HG03060 (cell line): ENCODE data around the gene C9orf85.
A peak's percentile ranks its signal among the peaks of the same experiment; 100 is the strongest.

Experiments
- ATAC-seq: cut with Tn5 transposase; IDR thresholded peaks from one replicate; pipeline ENCODE4 v1.9.1; 2021; ENCODE audit warnings: low read depth, moderate number of reproducible peaks; ENCODE audit not compliant: unreplicated experiment

C9orf85 gene

DNA sequence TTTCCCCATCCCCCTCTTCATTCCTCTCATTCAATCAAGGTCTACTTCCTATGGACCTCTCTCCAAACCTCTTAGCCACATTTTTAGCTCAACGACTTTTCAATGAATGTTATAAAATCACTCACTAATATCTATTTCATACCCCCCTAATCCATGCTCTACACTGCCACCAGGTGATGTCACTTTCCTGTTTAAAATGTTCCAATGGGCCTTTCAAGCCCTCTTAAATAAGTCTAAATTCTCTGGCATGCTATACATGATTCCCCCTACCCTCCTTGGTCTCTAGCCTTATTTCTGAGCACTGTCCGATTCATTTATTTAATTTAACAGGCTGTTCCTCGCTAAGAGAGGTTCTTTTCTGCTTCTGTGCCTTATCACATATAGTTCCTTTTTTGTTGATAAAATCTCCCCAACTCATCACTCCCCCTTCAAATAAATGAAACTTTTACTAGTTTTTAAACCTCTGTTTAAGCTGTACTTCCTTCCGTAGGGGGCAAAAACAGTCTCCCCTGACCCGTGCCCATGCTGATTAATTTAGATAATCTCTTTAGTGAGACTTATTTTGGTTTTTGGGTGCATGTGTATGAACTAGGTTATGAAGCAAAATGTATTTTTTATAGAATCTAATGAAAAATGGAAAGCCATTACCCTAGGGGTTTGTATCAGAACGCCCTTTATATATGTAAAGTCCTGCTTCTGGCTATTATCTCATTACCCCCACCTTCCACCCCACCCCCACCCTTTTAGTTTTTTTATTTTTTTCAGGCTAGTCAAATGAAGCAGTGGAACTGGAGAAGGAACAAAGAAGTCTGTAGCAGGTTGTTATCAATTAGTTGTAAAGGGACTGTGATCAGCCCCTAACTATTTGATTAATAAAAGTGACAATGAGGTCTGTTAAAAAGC lies 9.5 kb upstream of the C9orf85 start:
- no peak for ATAC-seq

GRCh38 chr9:71904076-71904475 lies 7.4 kb upstream of the C9orf85 start:
- ATAC-seq, result no peak

DNA sequence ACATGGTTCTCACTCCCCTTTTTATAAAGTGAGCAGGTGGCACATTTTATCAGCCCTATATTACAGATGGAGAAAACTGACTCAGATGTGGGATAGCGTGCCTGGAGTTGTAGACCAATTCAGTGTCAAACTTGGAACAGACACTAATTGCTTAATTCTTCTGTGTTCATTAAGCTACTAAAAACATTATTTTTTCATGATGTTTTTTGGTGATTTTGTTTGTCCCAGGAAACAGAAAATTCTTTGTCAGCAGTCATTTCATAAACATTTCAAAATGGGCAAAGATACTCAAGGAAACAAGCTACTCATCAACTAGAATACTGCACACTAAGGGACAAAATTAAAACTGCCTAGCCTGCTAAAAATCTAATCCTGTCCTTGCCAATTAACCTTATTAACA lies 2.6 kb upstream of the C9orf85 start:
- no peak for ATAC-seq

- no peak for ATAC-seq
Observed at GRCh38 chr9:71909887-71910649, 1.4 kb upstream of the C9orf85 start.

DNA sequence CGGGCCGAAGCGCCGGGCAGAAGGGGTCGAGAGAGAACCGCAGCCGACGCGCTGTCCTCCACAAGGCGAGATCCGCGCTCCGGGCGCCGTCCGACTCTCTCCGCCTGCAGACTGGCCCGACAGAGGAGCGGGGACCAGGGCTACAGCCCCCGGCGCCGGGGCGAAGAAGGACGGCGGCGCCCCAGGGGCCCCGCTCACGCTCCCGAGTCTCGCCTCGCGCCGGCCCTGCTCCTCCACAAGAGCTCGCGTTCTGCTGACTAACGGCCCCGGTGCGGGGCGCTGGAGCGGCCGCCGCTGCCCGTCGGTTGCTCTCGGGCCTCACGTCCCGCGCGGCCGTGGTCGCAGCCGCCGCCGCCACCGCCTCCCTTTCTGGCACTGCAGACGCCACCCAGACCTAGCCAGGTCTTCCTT lies 784 bp upstream of the C9orf85 start:
- ATAC-seq, result no peak

GRCh38 chr9:71911908-71912335 lies 483 bp downstream of the C9orf85 start:
- no peak for ATAC-seq

DNA sequence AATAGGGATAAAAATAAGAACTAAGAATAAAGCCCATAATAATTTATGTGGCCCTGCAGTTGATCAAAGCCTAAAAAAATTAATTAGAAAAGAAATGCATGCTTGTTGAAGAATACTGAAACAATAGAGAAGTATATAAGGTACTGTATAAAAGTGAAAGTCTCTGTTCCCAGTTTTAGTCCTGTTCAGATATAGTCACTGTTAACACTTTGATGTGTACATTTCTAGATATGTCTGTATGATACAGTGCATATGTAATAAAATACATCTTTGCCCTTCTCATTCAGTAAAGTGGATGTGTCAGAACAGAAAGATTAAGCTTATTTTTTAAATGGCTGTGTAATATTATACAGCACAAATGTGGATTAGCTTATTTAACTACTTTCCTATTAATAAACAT lies 4.1 kb downstream of the C9orf85 start:
- no peak for ATAC-seq

DNA sequence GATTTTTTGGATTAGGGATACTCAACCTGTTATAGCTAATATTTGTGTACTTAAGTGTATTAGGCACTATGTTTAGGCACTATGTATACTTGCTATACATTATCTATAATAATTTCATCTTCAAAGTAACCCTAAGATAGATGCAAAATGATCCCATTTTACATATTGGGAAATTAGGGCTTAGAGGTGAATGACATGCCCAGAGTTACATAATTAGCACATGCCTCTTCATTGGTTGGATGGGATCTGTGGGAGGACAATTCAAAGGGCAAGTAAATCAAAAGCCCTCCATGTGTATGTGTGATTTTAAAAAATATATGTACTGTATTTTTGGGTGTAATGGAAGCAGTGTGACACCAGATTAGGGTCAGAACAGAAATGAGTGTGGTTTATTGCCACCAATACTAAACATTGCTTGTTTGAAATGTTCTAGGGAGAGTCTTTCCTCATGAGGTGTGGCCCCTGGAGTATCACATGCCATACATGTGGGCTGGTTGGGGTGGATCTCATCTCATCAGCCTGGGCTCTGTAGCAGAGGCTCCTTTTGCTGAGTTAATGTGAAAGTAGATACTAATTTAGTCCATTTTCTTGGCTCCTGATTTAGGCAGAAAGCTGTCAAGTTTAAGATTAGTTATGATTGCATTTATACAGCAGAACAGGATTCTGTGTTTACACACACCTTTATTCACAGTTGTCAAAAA lies 5.5 kb downstream of the C9orf85 start:
- ATAC-seq, result peak; percentile 64

GRCh38 chr9:71918419-71918818 lies 7.0 kb downstream of the C9orf85 start:
- no peak for ATAC-seq

DNA sequence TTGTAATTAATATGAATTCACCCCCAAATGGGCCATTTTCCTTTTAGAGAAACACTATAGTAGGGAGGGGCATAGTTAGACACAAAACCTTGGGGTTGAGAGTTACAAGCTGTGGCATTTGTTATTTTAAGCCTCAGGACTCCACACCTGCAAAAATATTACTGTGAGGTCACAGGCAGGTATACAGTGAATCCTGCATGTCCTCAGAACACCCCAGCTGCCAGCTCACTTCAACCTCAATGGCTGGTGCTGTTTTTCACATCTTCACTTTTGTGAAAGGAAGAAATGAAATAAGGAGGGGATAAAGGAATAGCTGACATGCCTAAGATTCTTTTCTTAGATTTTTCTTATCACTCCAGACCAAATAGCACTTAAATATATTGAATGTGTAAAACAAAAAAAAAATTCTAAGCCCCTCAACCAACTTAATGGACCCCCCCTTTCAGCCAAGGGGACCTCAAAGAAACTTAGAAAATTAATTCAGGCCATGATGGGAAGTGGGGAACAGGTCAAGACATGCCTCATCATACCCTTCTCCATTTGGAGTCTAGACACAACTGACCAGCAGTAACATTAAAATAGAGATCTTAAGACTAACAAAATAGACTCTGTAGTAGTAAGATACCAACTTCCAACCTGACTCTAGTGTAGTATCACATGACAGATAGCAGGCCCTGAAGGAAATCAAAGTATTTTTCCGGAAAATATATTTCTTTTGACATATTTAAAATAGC lies 9.2 kb downstream of the C9orf85 start:
- ATAC-seq, result no peak

- no peak for ATAC-seq
Observed at GRCh38 chr9:71921190-71921814, 9.9 kb downstream of the C9orf85 start.

- ATAC-seq, result no peak
Observed at GRCh38 chr9:71924576-71924975, 13.1 kb downstream of the C9orf85 start.

GRCh38 chr9:71925834-71926233 lies 14.4 kb downstream of the C9orf85 start:
- no peak for ATAC-seq

DNA sequence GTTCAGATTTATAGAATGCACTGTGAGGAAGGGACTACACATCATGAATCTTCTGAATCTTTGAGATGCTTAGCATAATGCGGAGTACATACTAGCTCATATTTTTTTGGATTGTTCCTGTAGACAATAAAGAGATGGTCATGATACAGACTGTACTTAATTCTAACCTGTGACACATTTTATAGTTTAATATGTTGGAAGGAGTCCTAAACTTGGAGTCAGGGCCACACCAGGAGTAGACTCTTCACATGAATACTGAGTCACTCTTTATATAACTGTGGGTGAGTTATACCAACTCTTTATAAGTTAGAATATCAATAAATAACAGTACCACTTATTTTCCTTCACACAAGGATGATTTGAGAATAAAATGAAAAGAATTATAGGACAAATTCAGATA lies 16.9 kb downstream of the C9orf85 start:
- no peak for ATAC-seq

DNA sequence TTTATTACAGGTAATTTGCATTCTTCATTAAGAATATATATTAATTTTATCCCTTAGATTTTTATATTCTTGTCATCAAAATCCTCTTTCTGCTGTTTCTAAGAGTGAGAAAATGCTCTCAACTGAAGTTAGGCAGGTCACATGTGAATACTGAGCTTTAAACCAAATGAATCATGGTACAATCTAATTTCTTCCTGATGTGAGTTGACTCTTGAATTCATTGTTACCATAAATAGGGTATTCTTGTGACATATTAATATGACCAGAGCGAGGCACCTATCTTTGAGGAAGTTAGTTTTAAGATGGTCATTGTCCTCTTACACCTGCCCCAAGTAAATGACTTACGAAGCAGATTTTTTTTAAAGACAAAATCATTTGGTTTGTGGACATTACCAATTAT lies 17.4 kb downstream of the C9orf85 start:
- no peak for ATAC-seq

DNA sequence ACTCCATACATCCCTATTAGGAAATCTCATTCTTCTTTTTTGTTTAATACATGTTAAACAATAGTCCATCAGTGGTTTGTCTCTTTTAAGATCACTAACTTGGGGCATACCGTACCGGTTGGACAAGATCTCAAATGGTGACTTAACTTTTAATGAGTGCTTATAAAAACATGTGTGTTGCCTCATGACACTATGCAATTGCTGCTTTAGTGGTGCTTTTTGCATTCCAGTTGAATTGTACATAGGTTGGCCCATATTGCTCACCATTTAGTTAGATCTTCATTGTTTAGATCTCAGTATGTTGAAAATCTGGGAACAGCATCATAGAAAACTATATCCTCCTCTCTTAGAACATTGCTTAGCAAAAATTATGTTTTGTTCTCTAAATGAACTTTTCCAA lies 17.8 kb downstream of the C9orf85 start:
- no peak for ATAC-seq

DNA sequence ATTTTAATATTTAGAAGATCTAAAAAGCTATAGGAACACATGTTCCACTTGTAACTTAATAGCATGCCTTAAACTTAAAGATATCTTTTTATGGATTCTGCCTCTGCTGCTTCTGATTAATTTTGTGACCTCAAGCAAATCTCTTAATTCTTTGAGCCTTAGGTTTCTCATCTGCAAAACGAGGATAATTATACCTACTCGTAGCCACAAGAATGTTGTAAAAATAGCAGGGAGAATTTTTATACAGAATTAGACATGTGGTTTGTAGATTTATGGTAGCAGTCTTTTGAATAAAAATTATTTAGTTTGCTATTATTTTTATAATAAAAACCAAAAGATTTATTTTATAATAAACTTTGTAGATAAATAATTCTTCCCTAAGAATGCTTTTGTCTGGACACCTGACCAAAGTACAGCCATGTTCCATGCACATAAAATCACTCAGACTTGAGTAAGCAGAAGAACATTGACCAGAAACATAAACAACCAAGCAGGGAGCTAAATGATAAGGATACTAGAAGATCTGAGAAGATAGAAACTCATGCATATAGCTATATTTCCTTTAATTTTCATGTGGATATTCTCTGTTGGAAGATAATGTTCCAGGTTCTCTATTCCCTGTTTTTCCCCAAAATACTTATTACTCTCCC lies 18.5 kb downstream of the C9orf85 start:
- ATAC-seq, result no peak

- ATAC-seq, result no peak
Observed at GRCh38 chr9:71931166-71931565, 19.7 kb downstream of the C9orf85 start.

DNA sequence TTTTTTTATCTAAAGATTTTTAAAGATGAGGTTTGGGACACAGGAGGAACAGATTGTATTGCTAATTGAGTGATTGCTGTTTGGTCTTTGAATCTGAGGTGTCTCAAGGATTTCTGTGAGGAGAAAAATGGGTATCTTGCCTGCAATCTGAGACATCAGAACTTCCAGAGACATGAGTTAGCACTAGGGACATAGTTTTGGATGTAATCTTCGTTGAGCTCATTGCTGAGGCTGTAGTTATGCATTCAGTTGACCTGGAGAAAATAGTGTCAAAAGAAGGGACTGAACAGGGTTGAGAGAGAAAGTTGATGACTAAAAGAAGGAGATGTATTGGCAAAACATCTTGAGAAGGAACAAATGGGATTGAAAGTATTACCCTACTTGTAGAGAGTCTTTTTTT lies 24.6 kb downstream of the C9orf85 start:
- ATAC-seq, result no peak
